Stomach (tissue), 9 donors: Measurements from ENCODE around the gene SOWAHA. TPM values are rescaled to one million over a fixed set of nuclear protein-coding genes. Genes with fewer than 3 reads are reported as not detected.

Source experiments
- DNase-seq, 2 donors: peaks; one replicate each; pipeline versions ENCODE4 v3.0.0 to v3.0.0-alpha.2; 2013 to 2019
- H3K27ac ChIP-seq, 5 donors: fragments of 200-600 bp in 4 of 5; sonication (generic) in 4 of 5; one replicate each; pipeline ENCODE4 v1.5.1; 2013 to 2019; ENCODE audit warnings: mild to moderate bottlenecking in 1 of 5, moderate library complexity in 1 of 5
- H3K27me3 ChIP-seq, 3 donors: fragments of 200-600 bp; sonication (generic); one replicate each; pipeline ENCODE4 v1.5.1; 2017 to 2019; ENCODE audit warnings: mixed run types in 1 of 3
- H3K36me3 ChIP-seq, 4 donors: fragments of 200-600 bp; sonication (generic); 1 replicate in 3 of 4; 2 replicates in 1 of 4; pipeline ENCODE4 v1.5.1; 2016 to 2019
- H3K4me1 ChIP-seq, 4 donors: fragments of 200-600 bp; sonication (generic); one replicate each; pipeline ENCODE4 v1.5.1; 2016 to 2019
- H3K4me3 ChIP-seq, 4 donors: fragments of 200-600 bp; sonication (generic) in 3 of 4; one replicate each; pipeline ENCODE4 v1.5.1; 2016 to 2019; ENCODE audit warnings: mild to moderate bottlenecking in 1 of 4
- H3K9me3 ChIP-seq, 4 donors: fragments of 200-600 bp; sonication (generic); one replicate each; pipeline ENCODE4 v1.5.1; 2016 to 2019
- EP300 ChIP-seq: sonication (generic); formaldehyde crosslinking; IDR thresholded peaks from one replicate; pipeline ENCODE4 v1.6.1; 2017; ENCODE audit warnings: antibody characterized with exemption
- POLR2A ChIP-seq, 4 donors: fragments of 450-650 bp; IDR thresholded peaks; one replicate each; pipeline ENCODE4 v1.6.1; 2016; ENCODE audit warnings: antibody characterized with exemption in 4 of 4, control low read depth in 2 of 4, mild to moderate bottlenecking in 1 of 4, moderate library complexity in 1 of 4
- POLR2AphosphoS5 ChIP-seq, 3 donors: sonication (generic); formaldehyde crosslinking; IDR thresholded peaks; one replicate each; pipeline ENCODE4 v1.6.1; 2016; ENCODE audit warnings: antibody characterized with exemption in 3 of 3
- WGBS, 5 donors: extraction: QIAGEN DNeasy Blood & Tissue Kit in 3 of 5; methylation state at CpG; one replicate each; pipeline versions ENCODE4 v1.1.5 to v1.1.7; 2013 to 2018; 5-methylcytosine and 5-hydroxymethylcytosine counted together
- intact Hi-C: fragments of 100-400 bp; cut with DNase I; formaldehyde crosslinking; loops from one replicate; pipeline ENCODE4 v1.15.1; 2023; ENCODE audit warnings: low total_unique reads
- polyA plus RNA-seq, 3 donors: library from polyadenylated mRNA; stranded (reverse); fragments of 200-250 nt; gene quantifications; one replicate each; pipeline ENCODE4 v1.2.3, GENCODE V29; 2013
- total RNA-seq, 5 donors: library from RNA; depleted of rRNA; stranded (reverse); fragments of >200 nt; gene quantifications; one replicate each; pipeline versions ENCODE4 v1.1.0 to v1.2.3, GENCODE V29; 2014 to 2016
- TF ChIP-seq, protein P1 (sequence below), 7 experiments: fragments of 450-650 bp in 4 of 7; fragments of 200-600 bp in 3 of 7; sonication (generic) in 3 of 7; IDR thresholded peaks; one replicate each; pipeline ENCODE4 v1.5.1; 2016 to 2019; ENCODE audit warnings: antibody characterized with exemption in 7 of 7, control low read depth in 2 of 7, mild to moderate bottlenecking in 1 of 7
- donor health status: healthy with polysubstance abuse.
- donor health status: Bipolar disorder and iron deficiency.
- donor health status: healthy.

Gene SOWAHA
- total and polyA plus RNA-seq, 8 donors: 2.4 to 91.8 (median 6.8) TPM; not detected in 1

DNA sequence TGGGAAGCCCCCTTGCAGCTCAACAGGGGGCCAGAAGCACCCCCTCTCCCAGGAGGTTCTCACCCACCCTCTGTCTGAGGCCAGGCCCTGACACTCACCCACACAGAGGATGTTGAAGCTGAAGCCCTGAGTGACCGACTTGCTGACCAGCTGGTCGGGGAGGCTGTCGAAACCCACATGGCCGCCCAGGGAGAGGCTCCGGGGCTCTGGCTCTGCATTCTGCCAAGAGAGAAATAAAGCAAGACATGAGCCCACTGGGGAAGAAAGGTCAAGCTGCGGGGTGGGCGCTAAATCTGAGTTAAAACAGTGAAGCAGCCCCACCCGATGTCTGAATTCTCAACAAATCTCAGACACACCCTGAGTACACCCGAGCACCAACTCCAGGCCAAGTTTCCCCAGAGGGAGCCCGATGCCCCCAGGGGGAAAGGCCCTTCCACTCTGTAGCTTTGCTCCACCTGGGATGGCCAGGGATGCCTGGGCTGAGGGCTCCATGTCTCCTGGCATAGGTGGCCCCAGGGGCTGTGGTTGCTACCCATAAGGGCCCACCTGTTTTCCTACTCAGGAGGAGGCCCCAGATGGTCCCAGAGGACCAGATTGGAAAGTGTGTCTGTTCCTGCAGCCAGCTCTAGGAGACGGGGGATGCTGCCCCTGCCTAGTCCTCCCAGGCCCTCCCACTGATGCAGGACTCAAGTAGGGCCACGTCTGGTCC, 47.6 kb upstream of the SOWAHA start:
- TF ChIP-seq, protein P1, sequence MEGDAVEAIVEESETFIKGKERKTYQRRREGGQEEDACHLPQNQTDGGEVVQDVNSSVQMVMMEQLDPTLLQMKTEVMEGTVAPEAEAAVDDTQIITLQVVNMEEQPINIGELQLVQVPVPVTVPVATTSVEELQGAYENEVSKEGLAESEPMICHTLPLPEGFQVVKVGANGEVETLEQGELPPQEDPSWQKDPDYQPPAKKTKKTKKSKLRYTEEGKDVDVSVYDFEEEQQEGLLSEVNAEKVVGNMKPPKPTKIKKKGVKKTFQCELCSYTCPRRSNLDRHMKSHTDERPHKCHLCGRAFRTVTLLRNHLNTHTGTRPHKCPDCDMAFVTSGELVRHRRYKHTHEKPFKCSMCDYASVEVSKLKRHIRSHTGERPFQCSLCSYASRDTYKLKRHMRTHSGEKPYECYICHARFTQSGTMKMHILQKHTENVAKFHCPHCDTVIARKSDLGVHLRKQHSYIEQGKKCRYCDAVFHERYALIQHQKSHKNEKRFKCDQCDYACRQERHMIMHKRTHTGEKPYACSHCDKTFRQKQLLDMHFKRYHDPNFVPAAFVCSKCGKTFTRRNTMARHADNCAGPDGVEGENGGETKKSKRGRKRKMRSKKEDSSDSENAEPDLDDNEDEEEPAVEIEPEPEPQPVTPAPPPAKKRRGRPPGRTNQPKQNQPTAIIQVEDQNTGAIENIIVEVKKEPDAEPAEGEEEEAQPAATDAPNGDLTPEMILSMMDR (IDR thresholded peaks at IDR 0.05): no peak
- no peak for TF ChIP-seq POLR2AphosphoS5 (IDR thresholded peaks at IDR 0.05)
- no peak for TF ChIP-seq EP300
- TF ChIP-seq POLR2A (IDR thresholded peaks at IDR 0.05): no peak
- peaks cover 32 to 50% (median 48%) of the 10 kb centered on the region in 4 donors for H3K36me3 ChIP-seq
- H3K27ac ChIP-seq: peak overlapping the region in 1 of 5 donors; percentile 22
- DNase-seq: no peak
- intact Hi-C loops: no loop called here
- peaks cover 14 to 26% (median 19%) of the 10 kb centered on the region in 4 donors for H3K4me1 ChIP-seq
- 58 to 64% (median 62%) methylated on average over 10 to 12 of the region's 12 CpGs for WGBS, 5 donors
- H3K4me3 ChIP-seq: no peak overlapping the region
- no peaks in the 10 kb centered on the region for H3K27me3 ChIP-seq
- H3K9me3 ChIP-seq: no peaks in the 10 kb centered on the region

DNA sequence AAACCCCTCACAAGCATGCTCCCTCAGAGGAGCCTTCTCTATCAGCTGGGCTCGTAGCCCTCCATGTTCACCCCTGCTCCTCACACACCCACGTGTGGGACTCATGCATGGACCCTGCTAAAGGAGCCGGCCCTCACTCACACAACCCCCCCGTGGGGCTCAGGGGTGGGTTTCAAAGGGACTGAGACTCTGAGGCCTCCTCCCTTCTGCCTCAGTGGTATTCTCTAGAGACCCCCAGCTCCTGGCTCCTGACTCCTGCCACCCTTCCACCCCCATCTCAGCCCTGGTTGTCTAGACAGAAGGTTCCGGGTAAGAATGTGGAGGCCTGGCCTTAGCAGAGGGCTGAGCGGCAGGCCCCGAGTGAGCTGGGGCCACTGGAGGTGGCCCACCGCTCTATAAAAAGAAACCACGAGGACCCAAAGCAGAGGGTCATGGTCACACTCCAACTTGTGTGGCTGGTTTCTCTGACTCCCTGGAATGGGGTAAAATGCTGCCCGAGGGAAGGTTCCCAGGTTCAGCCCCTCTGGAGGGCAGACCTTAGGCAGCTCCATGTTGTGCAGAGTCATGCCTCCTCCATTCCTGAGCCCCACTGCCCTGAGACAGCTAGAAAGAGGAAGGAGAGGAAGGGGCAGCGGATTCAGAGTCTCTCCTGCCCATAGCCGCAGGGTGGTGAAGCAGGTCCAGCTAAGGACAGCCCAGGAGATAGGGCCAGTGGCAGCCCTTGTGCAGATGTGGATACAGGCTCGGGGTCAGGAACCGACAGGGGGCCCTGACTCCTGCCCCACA, 46.9 kb upstream of the SOWAHA start:
- no peak for DNase-seq
- Histone ChIP-seq H3K27me3 (no peaks in the 10 kb centered on the region), H3K9me3 (no peaks in the 10 kb centered on the region), H3K27ac (peak overlapping the region in 1 of 5 donors; percentile 22), H3K36me3 (peaks cover 29 to 42% (median 41%) of the 10 kb centered on the region in 4 donors), H3K4me3 (no peak overlapping the region), H3K4me1 (peaks cover 14 to 33% (median 21%) of the 10 kb centered on the region in 4 donors)
- TF ChIP-seq, protein P1 (IDR thresholded peaks at IDR 0.05): no peak
- no peak for TF ChIP-seq POLR2AphosphoS5 (IDR thresholded peaks at IDR 0.05)
- TF ChIP-seq POLR2A (IDR thresholded peaks at IDR 0.05): no peak
- 84 to 95% (median 91%) methylated on average over 9 to 14 of the region's 14 CpGs for WGBS, 5 donors
- intact Hi-C loops: no loop called here

DNA sequence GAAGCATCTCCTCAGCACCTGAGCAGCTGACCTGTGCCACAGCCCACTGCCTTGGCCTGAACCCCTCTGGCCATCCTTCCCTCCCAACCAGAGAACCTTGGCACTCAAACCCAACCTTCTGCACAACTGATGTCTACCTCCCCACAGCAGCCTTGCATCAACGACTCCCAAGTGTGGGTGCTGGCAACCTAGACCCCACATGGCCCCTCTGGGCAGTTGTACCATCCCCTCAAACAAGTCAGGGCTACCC, 46.4 kb upstream of the SOWAHA start:
- no peak for DNase-seq
- no peak overlapping the region for H3K4me3 ChIP-seq
- no peak for TF ChIP-seq POLR2A (IDR thresholded peaks at IDR 0.05)
- intact Hi-C loops: no loop called here
- 80 to 100% (median 100%) methylated on average over 1 of the region's 1 CpG for WGBS, 5 donors
- H3K27ac ChIP-seq: no peak overlapping the region
- peaks cover 24 to 37% (median 36%) of the 10 kb centered on the region in 4 donors for H3K36me3 ChIP-seq
- peaks cover 16 to 38% (median 25%) of the 10 kb centered on the region in 4 donors for H3K4me1 ChIP-seq
- H3K27me3 ChIP-seq: no peaks in the 10 kb centered on the region
- no peaks in the 10 kb centered on the region for H3K9me3 ChIP-seq

DNA sequence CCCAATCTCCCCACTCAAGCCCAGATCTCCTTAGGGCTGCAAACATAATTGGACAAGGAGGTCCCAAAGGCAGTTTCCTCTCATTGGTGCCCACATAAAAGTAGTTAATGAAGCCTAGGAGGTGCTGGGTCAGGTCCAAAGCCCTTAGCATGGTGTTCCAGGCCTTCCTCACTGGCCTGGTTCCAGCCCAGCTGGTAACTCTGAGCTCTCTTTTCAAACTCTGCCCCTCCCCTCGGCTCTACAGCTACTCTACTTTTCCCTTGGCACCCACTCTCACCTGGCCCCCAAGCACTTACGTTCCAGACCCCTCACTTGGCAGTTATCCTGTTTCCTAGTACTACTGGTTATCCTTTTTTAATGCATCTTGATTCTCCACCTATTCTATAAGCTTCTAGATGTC, 46.0 kb upstream of the SOWAHA start:
- intact Hi-C loops: no loop called here
- Histone ChIP-seq H3K36me3 (peaks cover 20 to 33% (median 32%) of the 10 kb centered on the region in 4 donors), H3K4me1 (peaks cover 19 to 43% (median 27%) of the 10 kb centered on the region in 4 donors), H3K9me3 (no peaks in the 10 kb centered on the region), H3K27me3 (no peaks in the 10 kb centered on the region), H3K4me3 (no peak overlapping the region), H3K27ac (no peak overlapping the region)
- TF ChIP-seq EP300 (no peak), POLR2AphosphoS5 (IDR thresholded peaks at IDR 0.05) (no peak)
- TF ChIP-seq, protein P1 (IDR thresholded peaks at IDR 0.05): no peak
- DNase-seq: no peak
- WGBS, 5 donors: 23 to 48% (median 41%) methylated on average over 2 of the region's 2 CpGs

DNA sequence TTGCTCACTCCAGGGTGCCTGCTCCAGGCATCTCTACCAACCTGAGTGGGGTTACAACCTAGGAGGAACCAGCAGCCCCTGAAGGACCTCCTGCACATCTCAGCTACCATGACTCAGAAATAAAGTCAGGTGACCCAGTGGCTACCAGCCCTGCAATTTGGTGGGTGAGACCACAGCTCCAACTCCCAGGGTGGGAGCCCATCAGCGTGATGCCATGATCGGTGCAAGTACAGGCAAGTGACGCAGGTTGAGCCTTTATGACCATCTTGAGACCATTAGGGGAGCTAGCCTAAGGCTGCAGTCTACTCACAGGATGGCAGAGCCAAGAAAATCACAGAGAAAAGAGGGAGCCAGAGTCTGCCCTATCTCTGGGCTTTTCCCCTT, 44.6 kb upstream of the SOWAHA start:
- intact Hi-C loops: no loop called here
- Histone ChIP-seq H3K9me3 (no peaks in the 10 kb centered on the region), H3K27me3 (no peaks in the 10 kb centered on the region), H3K27ac (no peak overlapping the region), H3K4me1 (peaks cover 19 to 55% (median 36%) of the 10 kb centered on the region in 4 donors), H3K4me3 (no peak overlapping the region), H3K36me3 (peaks cover 15 to 20% (median 18%) of the 10 kb centered on the region in 4 donors)
- TF ChIP-seq POLR2A (IDR thresholded peaks at IDR 0.05): no peak
- WGBS, 5 donors: 96 to 99% (median 97%) methylated on average over 3 of the region's 3 CpGs
- DNase-seq: no peak
